ENCODE results near the gene CAPN11. TPM values are rescaled to one million over a fixed set of nuclear protein-coding genes. Genes with fewer than 3 reads are reported as not detected.

CAPN11 gene
- total and polyA plus RNA-seq, 8 donors = 0.15 to 0.19 (median 0.18) TPM; not detected in 5

- H3K27me3 ChIP-seq = no peaks in the 10 kb centered on the region
- DNase-seq = no peak
- intact Hi-C loops (cut with DNase I; ENCODE audit: low total_unique reads) = loop anchor here (10.0 kb wide), 1 partner anchor 59 kb away; no protein-coding TSS in a partner anchor
- H3K27ac ChIP-seq = no peak overlapping the region
- no peaks in the 10 kb centered on the region for H3K9me3 ChIP-seq
- no peaks in the 10 kb centered on the region for H3K36me3 ChIP-seq
- no peak overlapping the region for H3K4me3 ChIP-seq
- WGBS, 5 donors = 70 to 92% (median 82%) methylated on average over 14 to 15 of the region's 15 CpGs
- TF ChIP-seq POLR2A (IDR thresholded peaks at IDR 0.05) (no peak), EP300 (IDR thresholded peaks at IDR 0.05) (no peak), CTCF (IDR thresholded peaks at IDR 0.05) (no peak), POLR2AphosphoS5 (IDR thresholded peaks at IDR 0.05) (no peak)
- H3K4me1 ChIP-seq = peaks cover 7 to 19% (median 8%) of the 10 kb centered on the region in 4 donors
These were observed 17.6 kb downstream of the CAPN11 start for GRCh38 chr6:44176130-44176761.

- Histone ChIP-seq H3K4me1 (peaks cover 7 to 19% (median 8%) of the 10 kb centered on the region in 4 donors), H3K27ac (peak overlapping the region in 1 of 5 donors; percentile 31), H3K36me3 (no peaks in the 10 kb centered on the region), H3K4me3 (no peak overlapping the region), H3K27me3 (no peaks in the 10 kb centered on the region), H3K9me3 (no peaks in the 10 kb centered on the region)
- WGBS, 5 donors = 72 to 81% (median 78%) methylated on average over 16 to 24 of the region's 24 CpGs
- intact Hi-C loops (cut with DNase I; ENCODE audit: low total_unique reads) = loop anchor here (10.0 kb wide), 1 partner anchor 58 kb away; no protein-coding TSS in a partner anchor
- no peak for DNase-seq
- TF ChIP-seq EP300 (IDR thresholded peaks at IDR 0.05) (no peak), POLR2AphosphoS5 (IDR thresholded peaks at IDR 0.05) (no peak), POLR2A (IDR thresholded peaks at IDR 0.05) (no peak)
These were observed 18.3 kb downstream of the CAPN11 start for GRCh38 chr6:44176762-44177509.

- 66 to 80% (median 74%) methylated on average over 13 of the region's 13 CpGs for WGBS, 5 donors
- peaks cover 2 to 14% (median 3%) of the 10 kb centered on the region in 4 donors for H3K4me1 ChIP-seq
- no peaks in the 10 kb centered on the region for H3K36me3 ChIP-seq
- H3K4me3 ChIP-seq = no peak overlapping the region
- no peaks in the 10 kb centered on the region for H3K27me3 ChIP-seq
- no peaks in the 10 kb centered on the region for H3K9me3 ChIP-seq
- TF ChIP-seq CTCF (IDR thresholded peaks at IDR 0.05) (no peak), EP300 (IDR thresholded peaks at IDR 0.05) (no peak), POLR2A (IDR thresholded peaks at IDR 0.05) (no peak), POLR2AphosphoS5 (IDR thresholded peaks at IDR 0.05) (peak in 1 of 3 donors; percentile 5)
- H3K27ac ChIP-seq = peak overlapping the region in 3 of 5 donors; percentile 3 to 35 (median 31)
- DNase-seq = peak in 1 of 2 donors; percentile 34
- intact Hi-C loops (cut with DNase I; ENCODE audit: low total_unique reads) = loop anchor here (10.0 kb wide), 1 partner anchor 57 kb away; no protein-coding TSS in a partner anchor
These were observed 19.2 kb downstream of the CAPN11 start for GRCh38 chr6:44177691-44178423.

GRCh38 chr6:44178424-44179071 is 19.9 kb downstream of the CAPN11 start:
- peak in 1 of 2 donors; percentile 11 for DNase-seq
- Histone ChIP-seq H3K4me3 (no peak overlapping the region), H3K27ac (peak overlapping the region in 3 of 5 donors; percentile 3 to 39 (median 35)), H3K9me3 (no peaks in the 10 kb centered on the region), H3K36me3 (no peaks in the 10 kb centered on the region), H3K27me3 (no peaks in the 10 kb centered on the region), H3K4me1 (peaks cover 0 to 10% (median 0%) of the 10 kb centered on the region in 4 donors)
- WGBS, 5 donors = 72 to 86% (median 77%) methylated on average over 9 of the region's 9 CpGs
- no peak for TF ChIP-seq POLR2AphosphoS5 (IDR thresholded peaks at IDR 0.05)
- no peak for TF ChIP-seq POLR2A (IDR thresholded peaks at IDR 0.05)
- TF ChIP-seq CTCF (IDR thresholded peaks at IDR 0.05) = no peak
- no peak for TF ChIP-seq EP300 (IDR thresholded peaks at IDR 0.05)
- intact Hi-C loops (cut with DNase I; ENCODE audit: low total_unique reads) = loop anchor here (10.0 kb wide), 1 partner anchor 56 kb away; no protein-coding TSS in a partner anchor

Measured in stomach (tissue), 9 donors.